K562 (cell line): ENCODE measurements around the gene HOXB7. TPM values are rescaled to one million over a fixed set of nuclear protein-coding genes. Genes with fewer than 3 reads are reported as not detected.
A peak's percentile ranks its signal among the peaks of the same experiment; 100 is the strongest.

Experiments used
- ASH1L ChIP-seq: fragments of 450-650 bp; IDR thresholded peaks from 2 replicates; pipeline ENCODE4 v1.6.1; 2018; ENCODE audit warnings: borderline replicate concordance, mild to moderate bottlenecking, low read depth; ENCODE audit not compliant: partially characterized antibody
- BDP1 ChIP-seq: IDR thresholded peaks from 3 replicates; pipeline ENCODE4 v1.6.1; 2011; ENCODE audit not compliant: insufficient read length, insufficient read depth
- DEAF1 ChIP-seq: fragments of 450-650 bp; formaldehyde crosslinking; IDR thresholded peaks from 2 replicates; pipeline ENCODE4 v1.4.0; 2020; ENCODE audit warnings: mild to moderate bottlenecking, moderate library complexity
- E4F1 ChIP-seq: fragments of 250-450 bp; sonication (Bioruptor Pico); IDR thresholded peaks from 2 replicates; pipeline ENCODE4 v1.5.0; 2021; ENCODE audit warnings: mild to moderate bottlenecking, borderline replicate concordance
- EP300 ChIP-seq: IDR thresholded peaks from 2 replicates; pipeline ENCODE4 v1.6.1; 2012; ENCODE audit warnings: low read length, improper control_type of control experiment
- MBD2 ChIP-seq: sonication (generic); IDR thresholded peaks from 2 replicates; pipeline ENCODE4 v1.6.1; 2016; ENCODE audit warnings: low read depth, borderline replicate concordance
- NELFE ChIP-seq: IDR thresholded peaks from 2 replicates; pipeline ENCODE4 v1.6.1; 2011; ENCODE audit warnings: mild to moderate bottlenecking; ENCODE audit not compliant: insufficient read depth, insufficient read length
- NR3C1 ChIP-seq: sonication (generic); formaldehyde crosslinking; IDR thresholded peaks from 2 replicates; pipeline ENCODE4 v1.8.1; 2022; ENCODE audit warnings: missing genetic modification reagents
- POLR3A ChIP-seq: IDR thresholded peaks from 2 replicates; pipeline ENCODE4 v1.6.1; 2011; ENCODE audit warnings: borderline replicate concordance, mild to moderate bottlenecking, moderate library complexity; ENCODE audit not compliant: insufficient read length, insufficient read depth; ENCODE audit errors: extremely low read depth
- PURB ChIP-seq: sonication (generic); formaldehyde crosslinking; IDR thresholded peaks from 2 replicates; pipeline ENCODE4 v1.9.0; 2021; ENCODE audit warnings: low read depth, mild to moderate bottlenecking, missing genetic modification reagents
- RERE ChIP-seq: sonication (generic); formaldehyde crosslinking; IDR thresholded peaks from 2 replicates; pipeline ENCODE4 v1.8.0; 2023; ENCODE audit warnings: missing genetic modification reagents, mild to moderate bottlenecking, borderline replicate concordance
- SRF ChIP-seq, 2 experiments: fragments of 250-450, 450-650 bp in 1 of 2; sonication (Bioruptor Pico) in 1 of 2; sonication (generic) in 1 of 2; formaldehyde crosslinking; IDR thresholded peaks; 2 replicates each; pipeline versions ENCODE4 v1.5.0 to v1.5.1; 2020 to 2022; ENCODE audit warnings: mild to moderate bottlenecking in 1 of 2, missing genetic modification reagents in 1 of 2
- STAT5B ChIP-seq: fragments of 250-450 bp; sonication (Bioruptor Pico); IDR thresholded peaks from 2 replicates; pipeline ENCODE4 v1.8.0; 2021; ENCODE audit warnings: mild to moderate bottlenecking, inconsistent platforms
- TEAD1 ChIP-seq, 2 experiments: fragments of 450-650 bp in 1 of 2; sonication (generic) in 1 of 2; formaldehyde crosslinking; IDR thresholded peaks; 2 replicates each; pipeline versions ENCODE4 v1.4.0 to v1.8.0; 2020 to 2022; ENCODE audit warnings: mild to moderate bottlenecking in 2 of 2, missing genetic modification reagents in 1 of 2
- ZNF277 ChIP-seq: fragments of 250-450 bp; sonication (Bioruptor Pico); IDR thresholded peaks from 2 replicates; pipeline ENCODE4 v1.8.0; 2022; ENCODE audit warnings: inconsistent platforms, mild to moderate bottlenecking, moderate library complexity, borderline replicate concordance
- ZNF561 ChIP-seq: fragments of 450-650 bp; formaldehyde crosslinking; conservative IDR thresholded peaks from 2 replicates; pipeline ENCODE4 v1.4.0; 2020; ENCODE audit warnings: mild to moderate bottlenecking, moderate library complexity
- polyA plus RNA-seq, 8 experiments: library from polyadenylated mRNA; depleted of rRNA in 4 of 8; stranded (reverse) in 5 of 8; unstranded in 3 of 8; fragments of >200 nt; fragmentation: Nextera tagmentation in 2 of 8; fragmentation: Illumina TruSeq in 1 of 8; extraction: Ambion mirVana in 2 of 8; extraction: Trizol in 1 of 8; gene quantifications; 2 replicates each; pipeline versions ENCODE4 v1.2.1 to v1.2.3, GENCODE V29; 2011 to 2014; ENCODE audit warnings: inconsistent platforms in 1 of 8, missing spikeins in 1 of 8
- total RNA-seq, 7 experiments: library from RNA; depleted of rRNA in 6 of 7; stranded (reverse); fragments of >200 nt in 6 of 7; fragmentation: Illumina TruSeq in 2 of 7; extraction: Trizol in 2 of 7; gene quantifications; 2 replicates each; pipeline versions ENCODE4 v1.2.1 to v1.2.3, GENCODE V29; 2011 to 2021; ENCODE audit warnings: low replicate concordance in 1 of 7

HOXB7 gene
- total and polyA plus RNA-seq, 9 of the 15 experiments (the other 6 are each of a cell fraction or from before 2014, with no cell fraction given) = 5.5 to 16.7 (median 8.3) TPM

DNA sequence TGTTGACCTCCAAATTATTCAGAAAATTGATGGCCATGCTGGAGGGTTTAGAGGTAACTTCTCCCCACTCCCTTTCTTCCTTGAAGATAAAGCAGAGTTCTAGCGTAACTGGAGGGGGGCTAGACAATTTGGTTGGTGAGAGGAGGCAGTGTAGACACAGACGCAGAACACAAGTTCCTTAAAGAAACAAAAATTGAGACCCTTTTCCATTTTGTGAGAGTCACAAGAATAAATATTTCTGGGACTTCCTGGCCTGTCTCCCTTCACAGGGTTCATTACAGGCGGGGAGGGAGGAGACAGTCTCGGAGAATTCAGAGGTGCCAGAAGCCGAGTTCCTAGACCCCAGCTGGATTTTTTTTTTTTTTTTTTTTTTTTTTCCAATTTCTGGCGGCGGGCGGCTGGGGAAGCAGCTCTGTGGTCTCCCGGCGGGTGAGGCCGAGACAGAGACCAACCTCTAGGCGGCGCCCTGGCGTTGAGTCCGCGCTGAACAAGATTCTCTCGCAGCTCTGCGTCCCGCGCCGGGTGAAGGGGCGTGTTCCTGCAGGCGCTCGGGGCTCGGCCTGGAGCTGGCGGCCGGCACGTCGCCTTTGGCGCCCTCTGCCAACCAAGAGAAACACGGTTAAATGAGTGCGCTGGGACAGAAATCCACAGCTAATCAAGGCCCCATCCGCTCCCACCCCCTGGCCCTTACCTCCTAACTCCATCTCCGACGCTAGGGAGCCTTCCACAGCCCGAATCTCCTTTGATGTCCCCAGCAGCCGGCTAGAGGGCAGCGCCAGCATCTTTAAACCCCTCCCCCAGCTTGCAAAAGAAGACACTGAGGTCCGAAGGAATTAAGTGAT is 25.6 kb upstream of the HOXB7 start (continued):
- TF ChIP-seq RERE (CRISPR knock-in tag) (no peak), DEAF1 (CRISPR knock-in tag) (no peak), STAT5B (CRISPR knock-in tag) (no peak), POLR3A (no peak), MBD2 (no peak), SRF (CRISPR knock-in tag; IDR thresholded peaks at IDR 0.05) (no peak), NELFE (no peak), NR3C1 (CRISPR knock-in tag) (no peak), EP300 (peak; percentile 23; the same call in 1 of the 2 replicates), ASH1L (no peak), ZNF561 (CRISPR knock-in tag) (no peak), ZNF277 (CRISPR knock-in tag) (no peak), E4F1 (no peak), BDP1 (no peak), TEAD1 (CRISPR knock-in tag; IDR thresholded peaks at IDR 0.05) (no peak), PURB (CRISPR knock-in tag) (no peak)
